Keratinocyte (primary cell): ENCODE results near the gene GRPEL2.

Source experiments
- EZH2 ChIP-seq: IDR thresholded peaks from one replicate; pipeline ENCODE4 v1.6.1; 2012; ENCODE audit warnings: inconsistent platforms, mild to moderate bottlenecking, low read length, moderate library complexity
- TF ChIP-seq, protein P1 (sequence below), 3 experiments: IDR thresholded peaks in 1 of 3; conservative IDR thresholded peaks in 1 of 3; optimal IDR thresholded peaks in 1 of 3; 2 replicates in 2 of 3; 3 replicates in 1 of 3; pipeline versions ENCODE3 to v1.5.1; 2011; ENCODE audit warnings: low read length in 3 of 3, mild to moderate bottlenecking in 3 of 3, moderate library complexity in 2 of 3, control low read depth in 1 of 3, inconsistent platforms in 1 of 3; ENCODE audit not compliant: insufficient read depth in 2 of 3; ENCODE audit errors: extremely low read depth in 1 of 3

DNA sequence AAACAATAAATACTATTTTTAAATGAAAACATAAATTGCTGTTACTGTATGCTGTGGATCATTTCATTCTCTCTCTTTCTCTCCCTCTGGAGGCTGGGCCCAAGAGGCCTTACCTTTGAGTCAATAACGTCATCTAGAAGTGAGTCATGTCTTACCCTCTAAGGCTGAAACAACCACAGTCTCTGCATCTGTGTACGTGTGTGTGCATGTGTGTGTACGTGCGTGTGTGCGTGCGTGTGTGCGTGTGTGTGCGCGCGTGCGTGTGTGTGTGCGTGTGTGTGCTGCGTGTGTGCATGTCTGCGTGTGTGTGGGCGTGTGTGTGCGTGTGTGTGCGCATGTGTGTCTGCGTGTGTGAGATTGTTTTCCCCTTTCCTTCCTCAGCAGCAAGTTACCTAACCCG lies 47.4 kb downstream of the GRPEL2 start:
- TF ChIP-seq, protein P1, sequence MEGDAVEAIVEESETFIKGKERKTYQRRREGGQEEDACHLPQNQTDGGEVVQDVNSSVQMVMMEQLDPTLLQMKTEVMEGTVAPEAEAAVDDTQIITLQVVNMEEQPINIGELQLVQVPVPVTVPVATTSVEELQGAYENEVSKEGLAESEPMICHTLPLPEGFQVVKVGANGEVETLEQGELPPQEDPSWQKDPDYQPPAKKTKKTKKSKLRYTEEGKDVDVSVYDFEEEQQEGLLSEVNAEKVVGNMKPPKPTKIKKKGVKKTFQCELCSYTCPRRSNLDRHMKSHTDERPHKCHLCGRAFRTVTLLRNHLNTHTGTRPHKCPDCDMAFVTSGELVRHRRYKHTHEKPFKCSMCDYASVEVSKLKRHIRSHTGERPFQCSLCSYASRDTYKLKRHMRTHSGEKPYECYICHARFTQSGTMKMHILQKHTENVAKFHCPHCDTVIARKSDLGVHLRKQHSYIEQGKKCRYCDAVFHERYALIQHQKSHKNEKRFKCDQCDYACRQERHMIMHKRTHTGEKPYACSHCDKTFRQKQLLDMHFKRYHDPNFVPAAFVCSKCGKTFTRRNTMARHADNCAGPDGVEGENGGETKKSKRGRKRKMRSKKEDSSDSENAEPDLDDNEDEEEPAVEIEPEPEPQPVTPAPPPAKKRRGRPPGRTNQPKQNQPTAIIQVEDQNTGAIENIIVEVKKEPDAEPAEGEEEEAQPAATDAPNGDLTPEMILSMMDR (optimal IDR thresholded peaks at IDR 0.05 in 1 of 3, IDR thresholded peaks at IDR 0.05 in 1 of 3, conservative IDR thresholded peaks at IDR 0.05 in 1 of 3; ENCODE audit: extremely low read depth in 1 of 3, insufficient read depth in 2 of 3, low read length in 3 of 3) = no peak
- no peak for TF ChIP-seq EZH2
